Measurements from ENCODE around the gene SYNGR4. TPM values are rescaled to one million over a fixed set of nuclear protein-coding genes. Genes with fewer than 3 reads are reported as not detected.

SYNGR4 gene
- total and polyA plus RNA-seq, 11 donors = not detected

DNA sequence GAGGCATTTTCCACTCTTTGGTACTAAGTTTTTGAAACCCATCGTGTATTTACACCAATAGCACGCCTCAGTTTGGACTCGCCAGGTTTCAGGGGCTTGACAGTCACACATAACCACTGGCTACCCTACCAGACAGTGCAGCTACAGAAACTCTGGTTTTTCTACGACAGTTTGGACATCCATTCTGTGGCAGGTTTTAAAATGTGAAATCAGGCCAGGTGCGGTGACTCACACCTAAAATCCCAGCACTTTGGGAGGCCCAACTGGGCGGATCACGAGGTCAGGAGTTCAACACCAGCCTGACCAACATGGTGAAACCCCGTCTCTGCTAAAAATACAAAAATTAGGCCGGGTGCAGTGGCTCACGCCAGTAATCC lies 14.0 kb downstream of the SYNGR4 start:
- Histone ChIP-seq H3K4me3 (no peak overlapping the region), H3K9me3 (no peaks in the 10 kb centered on the region), H3K4me1 (no peaks in the 10 kb centered on the region), H3K27ac (no peak overlapping the region), H3K36me3 (peaks cover 0 to 25% (median 20%) of the 10 kb centered on the region in 9 donors), H3K27me3 (no peaks in the 10 kb centered on the region)
- ATAC-seq (no peak), DNase-seq (no peak)
- intact Hi-C loops (cut with DNase I) = no loop called here
- WGBS, 4 donors = 94 to 97% (median 95%) methylated on average over 10 of the region's 10 CpGs
- TF ChIP-seq, protein P1, sequence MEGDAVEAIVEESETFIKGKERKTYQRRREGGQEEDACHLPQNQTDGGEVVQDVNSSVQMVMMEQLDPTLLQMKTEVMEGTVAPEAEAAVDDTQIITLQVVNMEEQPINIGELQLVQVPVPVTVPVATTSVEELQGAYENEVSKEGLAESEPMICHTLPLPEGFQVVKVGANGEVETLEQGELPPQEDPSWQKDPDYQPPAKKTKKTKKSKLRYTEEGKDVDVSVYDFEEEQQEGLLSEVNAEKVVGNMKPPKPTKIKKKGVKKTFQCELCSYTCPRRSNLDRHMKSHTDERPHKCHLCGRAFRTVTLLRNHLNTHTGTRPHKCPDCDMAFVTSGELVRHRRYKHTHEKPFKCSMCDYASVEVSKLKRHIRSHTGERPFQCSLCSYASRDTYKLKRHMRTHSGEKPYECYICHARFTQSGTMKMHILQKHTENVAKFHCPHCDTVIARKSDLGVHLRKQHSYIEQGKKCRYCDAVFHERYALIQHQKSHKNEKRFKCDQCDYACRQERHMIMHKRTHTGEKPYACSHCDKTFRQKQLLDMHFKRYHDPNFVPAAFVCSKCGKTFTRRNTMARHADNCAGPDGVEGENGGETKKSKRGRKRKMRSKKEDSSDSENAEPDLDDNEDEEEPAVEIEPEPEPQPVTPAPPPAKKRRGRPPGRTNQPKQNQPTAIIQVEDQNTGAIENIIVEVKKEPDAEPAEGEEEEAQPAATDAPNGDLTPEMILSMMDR (IDR thresholded peaks at IDR 0.05) = no peak
- no peak for TF ChIP-seq POLR2A (IDR thresholded peaks at IDR 0.05)

DNA sequence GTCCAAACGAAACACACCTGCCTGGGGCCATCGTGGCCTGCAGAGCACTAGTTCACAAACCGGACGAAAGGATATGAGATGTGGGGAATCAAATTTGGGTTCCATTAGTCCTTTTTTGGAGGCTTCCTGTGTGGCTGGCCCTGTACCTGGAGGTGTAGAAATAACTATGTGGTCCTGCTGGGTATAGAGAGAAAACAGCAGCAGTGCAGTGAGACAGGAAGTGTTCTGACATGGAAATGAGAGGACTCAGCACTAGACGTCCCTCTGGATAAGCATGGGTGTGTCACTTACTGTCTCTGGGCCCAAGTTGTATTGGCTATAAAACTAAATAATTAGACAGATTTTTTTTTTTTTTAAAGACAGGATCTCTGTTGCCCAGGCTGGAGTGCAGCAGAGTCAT lies 14.9 kb downstream of the SYNGR4 start:
- Histone ChIP-seq H3K9me3 (no peaks in the 10 kb centered on the region), H3K4me3 (no peak overlapping the region), H3K36me3 (peaks cover 0 to 34% (median 29%) of the 10 kb centered on the region in 9 donors), H3K4me1 (no peaks in the 10 kb centered on the region), H3K27me3 (no peaks in the 10 kb centered on the region), H3K27ac (no peak overlapping the region)
- DNase-seq (no peak), ATAC-seq (no peak)
- no peak for TF ChIP-seq POLR2A (IDR thresholded peaks at IDR 0.05)
- TF ChIP-seq, protein P1 (IDR thresholded peaks at IDR 0.05) = no peak
- intact Hi-C loops (cut with DNase I) = no loop called here
- 80 to 84% (median 83%) methylated on average over 5 of the region's 5 CpGs for WGBS, 4 donors

- no peak for DNase-seq
- ATAC-seq = no peak
- intact Hi-C loops (cut with DNase I) = loop anchor here in 1 of 10 donors (10.0 kb wide), 1 partner anchor 233 kb away; the partner anchor contains the start of genes FAM83E, RPL18 and SPHK2
- no peaks in the 10 kb centered on the region for H3K4me1 ChIP-seq
- 85 to 93% (median 88%) methylated on average over 11 of the region's 11 CpGs for WGBS, 4 donors
- no peaks in the 10 kb centered on the region for H3K9me3 ChIP-seq
- no peaks in the 10 kb centered on the region for H3K27me3 ChIP-seq
- TF ChIP-seq, protein P1 (IDR thresholded peaks at IDR 0.05) = no peak
- no peak for TF ChIP-seq POLR2A (IDR thresholded peaks at IDR 0.05)
- peaks cover 0 to 57% (median 52%) of the 10 kb centered on the region in 9 donors for H3K36me3 ChIP-seq
- H3K27ac ChIP-seq = no peak overlapping the region
- no peak overlapping the region for H3K4me3 ChIP-seq
These were observed 17.2 kb downstream of the SYNGR4 start for GRCh38 chr19:48381178-48381950.

GRCh38 chr19:48382286-48382685 lies 18.1 kb downstream of the SYNGR4 start:
- Histone ChIP-seq H3K4me3 (no peak overlapping the region), H3K36me3 (peaks cover 0 to 66% (median 61%) of the 10 kb centered on the region in 9 donors), H3K4me1 (no peaks in the 10 kb centered on the region), H3K27ac (no peak overlapping the region), H3K27me3 (no peaks in the 10 kb centered on the region), H3K9me3 (no peaks in the 10 kb centered on the region)
- intact Hi-C loops (cut with DNase I) = loop anchor here in 1 of 10 donors (10.0 kb wide), 1 partner anchor 233 kb away; the partner anchor contains the start of genes FAM83E, RPL18 and SPHK2
- no peak for ATAC-seq
- DNase-seq = no peak
- no peak for TF ChIP-seq POLR2A (IDR thresholded peaks at IDR 0.05)
- TF ChIP-seq, protein P1 (IDR thresholded peaks at IDR 0.05) = no peak
- 92 to 97% (median 96%) methylated on average over 8 of the region's 8 CpGs for WGBS, 4 donors

Data from heart left ventricle (tissue), 16 donors.